ENCODE measurements around the gene KLHL7. TPM values are rescaled to one million over a fixed set of nuclear protein-coding genes. Genes with fewer than 3 reads are reported as not detected.

KLHL7 gene
- 25.8 and 33.7 TPM in 2 replicates for total RNA-seq

DNA sequence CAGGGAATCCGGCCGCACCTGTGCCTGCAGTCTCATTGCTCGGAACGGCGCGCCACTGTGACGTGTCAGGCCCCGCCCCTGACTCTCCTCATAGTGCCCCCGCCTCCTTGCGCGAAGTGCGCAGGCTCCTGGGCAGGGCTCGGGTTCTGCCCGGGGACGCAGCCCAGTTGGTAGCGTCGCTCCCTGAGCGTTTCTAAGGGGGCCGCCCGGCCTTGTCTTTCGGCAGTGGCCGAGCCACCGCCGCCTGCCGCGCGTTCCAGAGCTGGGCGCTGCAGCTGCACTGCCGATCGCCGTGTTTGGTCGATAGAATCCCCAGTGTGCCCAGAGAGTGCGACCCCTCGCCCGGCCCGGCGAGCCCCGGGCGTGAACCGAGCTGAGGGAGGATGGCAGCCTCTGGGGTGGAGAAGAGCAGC is at the start of gene KLHL7:
KLHL7 (plus strand) TSS at position 142 of the 413 bp plus-strand sequence; CDS start at position 384, 242 bp downstream.

DNA sequence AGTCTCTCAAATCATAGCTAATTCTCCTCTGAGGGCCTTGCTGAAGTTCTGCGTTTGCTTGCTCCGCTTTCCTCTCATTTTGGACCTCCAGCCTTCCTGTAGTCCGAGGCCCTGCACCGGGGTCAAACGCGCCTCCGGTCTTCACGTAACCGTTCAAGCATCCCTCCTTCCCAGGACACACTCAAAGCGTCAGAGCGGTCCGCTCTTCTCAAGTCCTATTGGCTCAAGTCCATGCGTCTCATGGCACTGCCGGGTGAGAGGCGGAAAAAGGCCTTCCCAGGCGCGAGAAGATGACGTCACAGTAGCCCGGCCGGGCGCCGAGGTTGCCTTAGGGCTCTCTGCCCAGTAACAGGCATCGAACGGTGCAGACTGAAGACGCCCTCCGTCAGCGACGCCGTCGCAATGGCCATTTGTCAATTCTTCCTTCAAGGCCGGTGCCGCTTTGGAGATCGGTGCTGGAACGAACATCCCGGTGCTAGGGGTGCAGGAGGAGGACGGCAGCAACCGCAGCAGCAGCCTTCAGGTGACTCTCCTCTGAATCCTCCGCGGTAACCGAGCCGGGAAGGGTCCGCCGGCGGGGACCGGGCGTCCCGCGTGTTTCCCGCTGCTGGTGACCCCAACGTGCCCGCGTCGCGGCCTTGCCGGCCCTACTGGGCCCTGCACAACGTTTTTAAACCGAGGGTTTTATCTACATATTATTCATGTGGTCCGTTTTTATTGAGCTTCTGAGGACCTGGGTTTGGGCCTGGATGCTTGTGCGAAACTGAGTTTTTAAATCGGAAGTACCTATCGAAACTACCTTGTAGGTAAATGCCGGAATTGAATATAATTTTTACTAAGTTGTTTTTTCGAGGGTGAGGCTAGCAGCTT is 76.3 kb downstream of the KLHL7 start, which contains the start of gene NUP42:
NUP42 (plus strand) TSS at position 365 of the 870 bp plus-strand sequence; CDS start at position 403, 38 bp downstream.

Other genes with a start within 250 kb of the KLHL7 start
- 21.1 and 23.4 TPM in 2 replicates for gene HYCC1, start 91.7 kb upstream of the KLHL7 start, total RNA-seq
- 29.4 and 31.8 TPM in 2 replicates for gene NUP42, start 76.3 kb downstream of the KLHL7 start, total RNA-seq
- gene GPNMB, start 141.0 kb downstream of the KLHL7 start, total RNA-seq = 19.6 and 142 TPM in 2 replicates
- 59.8 and 62.7 TPM in 2 replicates for gene MALSU1, start 193.6 kb downstream of the KLHL7 start, total RNA-seq